Measurements from ENCODE around the gene ELMOD1. TPM values are rescaled to one million over a fixed set of nuclear protein-coding genes. Genes with fewer than 3 reads are reported as not detected.

ELMOD1 gene
- total and polyA plus RNA-seq, 10 of the 15 experiments (the other 5 are each of a cell fraction or from before 2014, with no cell fraction given), result not detected

- no peak for DNase-seq (ENCODE audit: low read depth, low spot score)
- no TSS peak for BruUV-seq (replicated peaks)
- WGBS (ENCODE audit: insufficient coverage, insufficient replicate concordance, low lambda C conversion rate, missing lambda C conversion rate), result 62% methylated on average over 2 of the region's 2 CpGs
- ATAC-seq, result no peak
- Histone ChIP-seq H3K36me3 (ENCODE audit: control insufficient read depth in 2 of 2, insufficient read depth in 2 of 2, low read length in 1 of 2) (no peaks in the 10 kb centered on the region), H2AFZ (ENCODE audit: control insufficient read depth, low read depth, low read length) (no peak overlapping the region), H3K4me3 (no peak overlapping the region), H3K9ac (ENCODE audit: control insufficient read depth, insufficient read depth, low read length) (no peak overlapping the region), H3K4me1 (ENCODE audit: control insufficient read depth, insufficient read depth, low read length) (peaks cover 5% of the 10 kb centered on the region; the same call in 1 of the 2 replicates), H4K20me1 (ENCODE audit: control insufficient read depth, insufficient read depth) (no peaks in the 10 kb centered on the region), H3K27me3 (replicated peaks in 1 of 2; ENCODE audit: control insufficient read depth in 2 of 2, insufficient read depth in 2 of 2, low read length in 1 of 2) (no peaks in the 10 kb centered on the region), H3K9me3 (replicated peaks; ENCODE audit: control insufficient read depth, insufficient read depth, low read length) (no peaks in the 10 kb centered on the region), H3K4me2 (ENCODE audit: control insufficient read depth, insufficient read depth) (no peak overlapping the region), H3K79me2 (ENCODE audit: control insufficient read depth, insufficient read depth, low read length) (no peaks in the 10 kb centered on the region), H3K27ac (ENCODE audit: control insufficient read depth, insufficient read depth) (no peak overlapping the region)
- CTCF ChIA-PET, result interaction anchor here (0.8 to 4.8 kb wide), 10 partner anchors 11 to 233 kb away, joined by 3 to 40 read pairs (median 5); partner anchors contain the start of gene ALKBH8
- SMC1A ChIA-PET (ENCODE audit: uncharacterized antibody, unreplicated experiment), result interaction anchor here (0.9 to 11.6 kb wide), 15 partner anchors 8 to 134 kb away, joined by 3 to 249 read pairs (median 4); partner anchors contain the start of gene ALKBH8
- TF ChIP-seq CTCF (IDR thresholded peaks at IDR 0.05 in 2 of 3, conservative IDR thresholded peaks at IDR 0.05 in 1 of 3; ENCODE audit: control insufficient read depth in 2 of 3, extremely low read depth in 1 of 3, insufficient read depth in 1 of 3, low read depth in 3 of 3, low read length in 3 of 3) (peak in 2 of 3 experiments; percentile 41 to 42; a peak in 3 of 6 replicates), DPF2 (IDR thresholded peaks at IDR 0.05) (no peak), SUPT20H (IDR thresholded peaks at IDR 0.05; ENCODE audit: borderline replicate concordance, control insufficient read depth, low read depth, low read length) (no peak)
- RAD21 ChIA-PET (ENCODE audit: unreplicated experiment), result interaction anchor here (1.3 to 2.4 kb wide), 4 partner anchors 11 to 88 kb away, joined by 6 to 11 read pairs (median 6); no protein-coding TSS in a partner anchor
- POLR2A ChIA-PET, result interaction anchor here (0.6 to 1.5 kb wide), 3 partner anchors 10 to 113 kb away, joined by 3 to 6 read pairs (median 4); no protein-coding TSS in a partner anchor
- FAIRE-seq, result no peak
- in situ Hi-C loops (cut with MboI) (loop anchor here (5.0 kb wide), 1 partner anchor 107 kb away; no protein-coding TSS in a partner anchor), intact Hi-C loops (cut with micrococcal nuclease; ENCODE audit: unreplicated experiment) (no loop called here)
Observed at GRCh38 chr11:107683807-107684206, 92.9 kb downstream of the ELMOD1 start.

Data from GM12878 (cell line).